GM12878 (cell line): ENCODE results near the gene RNF43. TPM values are rescaled to one million over a fixed set of nuclear protein-coding genes. Genes with fewer than 3 reads are reported as not detected.

Experiments
- BRCA1 ChIP-seq: IDR thresholded peaks from 2 replicates; pipeline ENCODE4 v1.6.1; 2011; ENCODE audit warnings: low read depth, low read length, improper control_type of control experiment
- CUX1 ChIP-seq: IDR thresholded peaks from 2 replicates; pipeline ENCODE4 v1.6.1; 2012; ENCODE audit warnings: improper control_type of control experiment, low read depth, low read length; ENCODE audit not compliant: insufficient replicate concordance
- DPF2 ChIP-seq: fragments of 450-650 bp; IDR thresholded peaks from 2 replicates; pipeline ENCODE4 v1.6.1; 2017; ENCODE audit warnings: mild to moderate bottlenecking
- E4F1 ChIP-seq: fragments of 450-650 bp; IDR thresholded peaks from 2 replicates; pipeline ENCODE4 v1.6.1; 2018; ENCODE audit warnings: borderline replicate concordance, mild to moderate bottlenecking; ENCODE audit not compliant: partially characterized antibody
- EED ChIP-seq: sonication (generic); IDR thresholded peaks from 2 replicates; pipeline ENCODE4 v1.6.1; 2016; ENCODE audit warnings: antibody characterized with exemption, low read depth
- MTA3 ChIP-seq: IDR thresholded peaks from 2 replicates; pipeline ENCODE4 v1.6.1; 2012; ENCODE audit warnings: low read length, inconsistent platforms, borderline replicate concordance
- MYB ChIP-seq: fragments of 150-350 bp; IDR thresholded peaks from 2 replicates; pipeline ENCODE4 v1.6.1; 2014; ENCODE audit warnings: mild to moderate bottlenecking, low read depth, low read length, borderline replicate concordance
- NR2C1 ChIP-seq: fragments of 450-650 bp; IDR thresholded peaks from 2 replicates; pipeline ENCODE4 v1.6.1; 2017; ENCODE audit warnings: antibody characterized with exemption, mild to moderate bottlenecking, moderate library complexity
- PKNOX1 ChIP-seq: fragments of 450-650 bp; IDR thresholded peaks from 2 replicates; pipeline ENCODE4 v1.6.1; 2016; ENCODE audit warnings: mild to moderate bottlenecking
- POLR2AphosphoS5 ChIP-seq: IDR thresholded peaks from 2 replicates; pipeline ENCODE4 v1.6.1; 2011; ENCODE audit warnings: mild to moderate bottlenecking, low read length, inconsistent platforms
- RELA ChIP-seq: fragments of 450-650 bp; IDR thresholded peaks from 2 replicates; pipeline ENCODE4 v1.8.0; 2014; ENCODE audit warnings: borderline replicate concordance; ENCODE audit not compliant: partially characterized antibody
- SMC3 ChIP-seq: IDR thresholded peaks from 2 replicates; pipeline ENCODE4 v1.6.1; 2011; ENCODE audit warnings: low read length, improper control_type of control experiment, borderline replicate concordance
- SREBF1 ChIP-seq: IDR thresholded peaks from 2 replicates; pipeline ENCODE4 v1.6.1; 2012; ENCODE audit warnings: mild to moderate bottlenecking, low read length
- SRF ChIP-seq, 2 experiments: IDR thresholded peaks; 2 replicates each; pipeline ENCODE4 v1.6.1; 2011; ENCODE audit warnings: low read depth in 2 of 2, low read length in 2 of 2, mild to moderate bottlenecking in 1 of 2, moderate library complexity in 1 of 2
- ZNF217 ChIP-seq: fragments of 450-650 bp; IDR thresholded peaks from 2 replicates; pipeline ENCODE4 v1.6.1; 2017; ENCODE audit warnings: antibody characterized with exemption, mild to moderate bottlenecking
- polyA plus RNA-seq, 11 experiments: library from polyadenylated mRNA; depleted of rRNA in 4 of 11; unstranded in 6 of 11; stranded (reverse) in 5 of 11; fragments of >200 nt; fragmentation: Nextera tagmentation in 4 of 11; fragmentation: Illumina TruSeq in 1 of 11; extraction: Ambion mirVana in 4 of 11; extraction: Trizol in 1 of 11; gene quantifications; 1 replicate in 1 of 11; 2 replicates in 10 of 11; pipeline versions ENCODE4 v1.2.1 to v1.2.3, GENCODE V29; 2011 to 2016; ENCODE audit warnings: inconsistent platforms in 2 of 11, missing spikeins in 2 of 11, low read depth in 1 of 11
- total RNA-seq, 4 experiments: library from RNA; depleted of rRNA in 3 of 4; stranded (reverse); fragments of >200 nt in 3 of 4; fragmentation: Illumina TruSeq in 1 of 4; extraction: Trizol in 1 of 4; gene quantifications; 2 replicates each; pipeline versions ENCODE4 v1.2.1 to v1.2.3, GENCODE V29; 2013 to 2021
- TF ChIP-seq, protein P1 (sequence below): fragments of 450-650 bp; IDR thresholded peaks from 2 replicates; pipeline ENCODE4 v1.6.1; 2014; ENCODE audit warnings: mild to moderate bottlenecking
- TF ChIP-seq, protein P2 (sequence below): fragments of 450-650 bp; IDR thresholded peaks from 2 replicates; pipeline ENCODE4 v1.6.1; 2017; ENCODE audit warnings: mild to moderate bottlenecking, moderate library complexity

The RNF43 gene
- total and polyA plus RNA-seq, 10 of the 15 experiments (the other 5 are each of a cell fraction or from before 2014, with no cell fraction given) = 1.2 to 16.7 (median 5.5) TPM

- TF ChIP-seq MTA3 (no peak), PKNOX1 (0 out of 2 replicates have a peak, but pooled peaks have one; percentile 16), SREBF1 (no peak), EED (no peak), RELA (peak; percentile 31), E4F1 (no peak), BRCA1 (no peak), DPF2 (no peak), NR2C1 (peak; percentile 59; the same call in 1 of the 2 replicates), ZNF217 (no peak), POLR2AphosphoS5 (0 out of 2 replicates have a peak, but pooled peaks have one; percentile 29), CUX1 (no peak), SMC3 (no peak), SRF (IDR thresholded peaks at IDR 0.05; ENCODE audit: low read depth in 2 of 2, low read length in 2 of 2) (no peak), MYB (no peak)
- TF ChIP-seq, protein P1, sequence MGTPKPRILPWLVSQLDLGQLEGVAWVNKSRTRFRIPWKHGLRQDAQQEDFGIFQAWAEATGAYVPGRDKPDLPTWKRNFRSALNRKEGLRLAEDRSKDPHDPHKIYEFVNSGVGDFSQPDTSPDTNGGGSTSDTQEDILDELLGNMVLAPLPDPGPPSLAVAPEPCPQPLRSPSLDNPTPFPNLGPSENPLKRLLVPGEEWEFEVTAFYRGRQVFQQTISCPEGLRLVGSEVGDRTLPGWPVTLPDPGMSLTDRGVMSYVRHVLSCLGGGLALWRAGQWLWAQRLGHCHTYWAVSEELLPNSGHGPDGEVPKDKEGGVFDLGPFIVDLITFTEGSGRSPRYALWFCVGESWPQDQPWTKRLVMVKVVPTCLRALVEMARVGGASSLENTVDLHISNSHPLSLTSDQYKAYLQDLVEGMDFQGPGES = no peak
- TF ChIP-seq, protein P2, sequence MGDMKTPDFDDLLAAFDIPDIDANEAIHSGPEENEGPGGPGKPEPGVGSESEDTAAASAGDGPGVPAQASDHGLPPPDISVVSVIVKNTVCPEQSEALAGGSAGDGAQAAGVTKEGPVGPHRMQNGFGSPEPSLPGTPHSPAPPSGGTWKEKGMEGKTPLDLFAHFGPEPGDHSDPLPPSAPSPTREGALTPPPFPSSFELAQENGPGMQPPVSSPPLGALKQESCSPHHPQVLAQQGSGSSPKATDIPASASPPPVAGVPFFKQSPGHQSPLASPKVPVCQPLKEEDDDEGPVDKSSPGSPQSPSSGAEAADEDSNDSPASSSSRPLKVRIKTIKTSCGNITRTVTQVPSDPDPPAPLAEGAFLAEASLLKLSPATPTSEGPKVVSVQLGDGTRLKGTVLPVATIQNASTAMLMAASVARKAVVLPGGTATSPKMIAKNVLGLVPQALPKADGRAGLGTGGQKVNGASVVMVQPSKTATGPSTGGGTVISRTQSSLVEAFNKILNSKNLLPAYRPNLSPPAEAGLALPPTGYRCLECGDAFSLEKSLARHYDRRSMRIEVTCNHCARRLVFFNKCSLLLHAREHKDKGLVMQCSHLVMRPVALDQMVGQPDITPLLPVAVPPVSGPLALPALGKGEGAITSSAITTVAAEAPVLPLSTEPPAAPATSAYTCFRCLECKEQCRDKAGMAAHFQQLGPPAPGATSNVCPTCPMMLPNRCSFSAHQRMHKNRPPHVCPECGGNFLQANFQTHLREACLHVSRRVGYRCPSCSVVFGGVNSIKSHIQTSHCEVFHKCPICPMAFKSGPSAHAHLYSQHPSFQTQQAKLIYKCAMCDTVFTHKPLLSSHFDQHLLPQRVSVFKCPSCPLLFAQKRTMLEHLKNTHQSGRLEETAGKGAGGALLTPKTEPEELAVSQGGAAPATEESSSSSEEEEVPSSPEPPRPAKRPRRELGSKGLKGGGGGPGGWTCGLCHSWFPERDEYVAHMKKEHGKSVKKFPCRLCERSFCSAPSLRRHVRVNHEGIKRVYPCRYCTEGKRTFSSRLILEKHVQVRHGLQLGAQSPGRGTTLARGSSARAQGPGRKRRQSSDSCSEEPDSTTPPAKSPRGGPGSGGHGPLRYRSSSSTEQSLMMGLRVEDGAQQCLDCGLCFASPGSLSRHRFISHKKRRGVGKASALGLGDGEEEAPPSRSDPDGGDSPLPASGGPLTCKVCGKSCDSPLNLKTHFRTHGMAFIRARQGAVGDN = 0 out of 2 replicates have a peak, but pooled peaks have one; percentile 67
Measured at GRCh38 chr17:58414596-58414997, 2.7 kb downstream of the RNF43 start (continued).
